ENCODE results near the gene ATP6V0D1.
"Not testable (repeated sequence)": the region's sequence is repeated elsewhere in the genome, so short reads cannot be mapped to it uniquely, and the experiment has no call there.

Gene ATP6V0D1

GRCh38 chr16:67518676-67519075 is 37.7 kb upstream of the ATP6V0D1 start:
- H3K9ac ChIP-seq (ENCODE audit: low read depth, low read length) = no peak overlapping the region
- 92% methylated on average over 8 of the region's 8 CpGs for WGBS
- no peaks in the 10 kb centered on the region for H3K36me3 ChIP-seq (ENCODE audit: insufficient read depth, low read length)
- no peaks in the 10 kb centered on the region for H3K4me1 ChIP-seq (ENCODE audit: insufficient read depth, low read length)
- peaks cover 15% of the 10 kb centered on the region for H3K27me3 ChIP-seq (ENCODE audit: insufficient read depth, low read length)
- no peaks in the 10 kb centered on the region for H3K9me3 ChIP-seq (ENCODE audit: insufficient read depth, low read depth, low read length)
- H3K4me3 ChIP-seq (ENCODE audit: low read length) = no peak overlapping the region
- H3K27ac ChIP-seq (ENCODE audit: low read depth, low read length) = no peak overlapping the region

- Histone ChIP-seq H3K9me3 (ENCODE audit: insufficient read depth, low read depth, low read length) (no peaks in the 10 kb centered on the region), H3K27ac (ENCODE audit: low read depth, low read length) (no peak overlapping the region), H3K36me3 (ENCODE audit: insufficient read depth, low read length) (no peaks in the 10 kb centered on the region), H3K4me1 (ENCODE audit: insufficient read depth, low read length) (no peaks in the 10 kb centered on the region), H3K4me3 (ENCODE audit: low read length) (no peak overlapping the region), H3K27me3 (ENCODE audit: insufficient read depth, low read length) (peaks cover 9% of the 10 kb centered on the region), H3K9ac (ENCODE audit: low read depth, low read length) (no peak overlapping the region; the same call in 1 of the 2 replicates)
- WGBS = 88% methylated on average over 10 of the region's 11 CpGs
Observed at GRCh38 chr16:67517661-67518423, 36.9 kb upstream of the ATP6V0D1 start.

GRCh38 chr16:67517155-67517445 is 36.1 kb upstream of the ATP6V0D1 start:
- Histone ChIP-seq H3K4me1 (ENCODE audit: insufficient read depth, low read length) (no peaks in the 10 kb centered on the region), H3K9ac (ENCODE audit: low read depth, low read length) (no peak overlapping the region)
- WGBS = 90% methylated on average over 3 of the region's 3 CpGs

GRCh38 chr16:67516296-67517154 is 35.6 kb upstream of the ATP6V0D1 start:
- H3K9ac ChIP-seq (ENCODE audit: low read depth, low read length) = no peak overlapping the region
- WGBS = 90% methylated on average over 11 of the region's 12 CpGs
- no peaks in the 10 kb centered on the region for H3K4me1 ChIP-seq (ENCODE audit: insufficient read depth, low read length)
- no peaks in the 10 kb centered on the region for H3K9me3 ChIP-seq (ENCODE audit: insufficient read depth, low read depth, low read length)
- no peak overlapping the region for H3K4me3 ChIP-seq (ENCODE audit: low read length)
- H3K27me3 ChIP-seq (ENCODE audit: insufficient read depth, low read length) = peaks cover 6% of the 10 kb centered on the region
- no peaks in the 10 kb centered on the region for H3K36me3 ChIP-seq (ENCODE audit: insufficient read depth, low read length)
- no peak overlapping the region for H3K27ac ChIP-seq (ENCODE audit: low read depth, low read length)

More at GRCh38 chr16:67517155-67517445, 36.1 kb upstream of the ATP6V0D1 start:
- H3K9me3 ChIP-seq (ENCODE audit: insufficient read depth, low read depth, low read length) = no peaks in the 10 kb centered on the region
- H3K27ac ChIP-seq (ENCODE audit: low read depth, low read length) = no peak overlapping the region
- H3K36me3 ChIP-seq (ENCODE audit: insufficient read depth, low read length) = no peaks in the 10 kb centered on the region
- H3K27me3 ChIP-seq (ENCODE audit: insufficient read depth, low read length) = peaks cover 6% of the 10 kb centered on the region
- no peak overlapping the region for H3K4me3 ChIP-seq (ENCODE audit: low read length)

GRCh38 chr16:67514382-67514828 is 33.4 kb upstream of the ATP6V0D1 start:
- Histone ChIP-seq H3K9me3 (ENCODE audit: insufficient read depth, low read depth, low read length) (no peaks in the 10 kb centered on the region), H3K9ac (ENCODE audit: low read depth, low read length) (no peak overlapping the region), H3K4me3 (ENCODE audit: low read length) (no peak overlapping the region), H3K27ac (ENCODE audit: low read depth, low read length) (no peak overlapping the region), H3K36me3 (ENCODE audit: insufficient read depth, low read length) (no peaks in the 10 kb centered on the region), H3K4me1 (ENCODE audit: insufficient read depth, low read length) (no peaks in the 10 kb centered on the region), H3K27me3 (ENCODE audit: insufficient read depth, low read length) (peaks cover 6% of the 10 kb centered on the region)
- WGBS = 24% methylated on average over 8 of the region's 8 CpGs

GRCh38 chr16:67513892-67514291 is 32.9 kb upstream of the ATP6V0D1 start:
- H3K4me3 ChIP-seq (ENCODE audit: low read length); H3K36me3 ChIP-seq (ENCODE audit: insufficient read depth, low read length); H3K27ac ChIP-seq (ENCODE audit: low read depth, low read length); H3K4me1 ChIP-seq (ENCODE audit: insufficient read depth, low read length); H3K27me3 ChIP-seq (ENCODE audit: insufficient read depth, low read length); H3K9me3 ChIP-seq (ENCODE audit: insufficient read depth, low read depth, low read length); H3K9ac ChIP-seq (ENCODE audit: low read depth, low read length): not testable (repeated sequence)
- WGBS = 100% methylated on average over 1 of the region's 1 CpG

- H3K36me3 ChIP-seq (ENCODE audit: insufficient read depth, low read length) = no peaks in the 10 kb centered on the region
- no peak overlapping the region for H3K4me3 ChIP-seq (ENCODE audit: low read length)
- peaks cover 7% of the 10 kb centered on the region; the same call in 1 of the 2 replicates for H3K4me1 ChIP-seq (ENCODE audit: insufficient read depth, low read length)
- H3K27me3 ChIP-seq (ENCODE audit: insufficient read depth, low read length) = no peaks in the 10 kb centered on the region
- 95% methylated on average over 4 of the region's 4 CpGs for WGBS
- no peak overlapping the region for H3K9ac ChIP-seq (ENCODE audit: low read depth, low read length)
- H3K9me3 ChIP-seq (ENCODE audit: insufficient read depth, low read depth, low read length) = no peaks in the 10 kb centered on the region
- no peak overlapping the region for H3K27ac ChIP-seq (ENCODE audit: low read depth, low read length)
Observed at GRCh38 chr16:67509016-67509415, 28.1 kb upstream of the ATP6V0D1 start.

- Histone ChIP-seq H3K9ac (ENCODE audit: low read depth, low read length) (no peak overlapping the region), H3K4me1 (ENCODE audit: insufficient read depth, low read length) (peaks cover 7% of the 10 kb centered on the region; the same call in 1 of the 2 replicates), H3K27ac (ENCODE audit: low read depth, low read length) (no peak overlapping the region; the same call in 1 of the 2 replicates), H3K27me3 (ENCODE audit: insufficient read depth, low read length) (no peaks in the 10 kb centered on the region), H3K9me3 (ENCODE audit: insufficient read depth, low read depth, low read length) (no peaks in the 10 kb centered on the region), H3K4me3 (ENCODE audit: low read length) (no peak overlapping the region), H3K36me3 (ENCODE audit: insufficient read depth, low read length) (no peaks in the 10 kb centered on the region)
- 29% methylated on average over 8 of the region's 8 CpGs for WGBS
Observed at GRCh38 chr16:67506468-67506867, 25.5 kb upstream of the ATP6V0D1 start.

GRCh38 chr16:67504031-67505021 is 23.4 kb upstream of the ATP6V0D1 start:
- WGBS = 86% methylated on average over 9 of the region's 9 CpGs
- Histone ChIP-seq H3K9ac (ENCODE audit: low read depth, low read length) (no peak overlapping the region), H3K27ac (ENCODE audit: low read depth, low read length) (no peak overlapping the region)

GRCh38 chr16:67499106-67499505 is 18.1 kb upstream of the ATP6V0D1 start:
- H3K27ac ChIP-seq (ENCODE audit: low read depth, low read length) = no peak overlapping the region
- no peak overlapping the region for H3K9ac ChIP-seq (ENCODE audit: low read depth, low read length)
- H3K4me3 ChIP-seq (ENCODE audit: low read length) = no peak overlapping the region
- no peaks in the 10 kb centered on the region for H3K36me3 ChIP-seq (ENCODE audit: insufficient read depth, low read length)
- no peaks in the 10 kb centered on the region; the same call in 1 of the 2 replicates for H3K27me3 ChIP-seq (ENCODE audit: insufficient read depth, low read length)
- WGBS = 87% methylated on average over 4 of the region's 4 CpGs
- no peaks in the 10 kb centered on the region for H3K9me3 ChIP-seq (ENCODE audit: insufficient read depth, low read depth, low read length)
- no peaks in the 10 kb centered on the region for H3K4me1 ChIP-seq (ENCODE audit: insufficient read depth, low read length)

More at GRCh38 chr16:67504031-67505021, 23.4 kb upstream of the ATP6V0D1 start:
- H3K36me3 ChIP-seq (ENCODE audit: insufficient read depth, low read length) = no peaks in the 10 kb centered on the region
- H3K4me3 ChIP-seq (ENCODE audit: low read length) = no peak overlapping the region
- no peaks in the 10 kb centered on the region for H3K27me3 ChIP-seq (ENCODE audit: insufficient read depth, low read length)
- no peaks in the 10 kb centered on the region for H3K9me3 ChIP-seq (ENCODE audit: insufficient read depth, low read depth, low read length)
- H3K4me1 ChIP-seq (ENCODE audit: insufficient read depth, low read length) = peaks cover 7% of the 10 kb centered on the region; the same call in 1 of the 2 replicates

All from HUES64 (cell line).